ENCODE data around the gene SLC25A28. TPM values are rescaled to one million over a fixed set of nuclear protein-coding genes. Genes with fewer than 3 reads are reported as not detected.
"Not testable (repeated sequence)": the region's sequence is repeated elsewhere in the genome, so short reads cannot be mapped to it uniquely, and the experiment has no call there.

SLC25A28 gene
- total RNA-seq, 6 experiments from 2014 or later = 18.3 to 23.9 (median 21.2) TPM

GRCh38 chr10:99628923-99629624, 8.8 kb upstream of the SLC25A28 start:
- Mint-ChIP-seq H3K9me3 (peaks cover 7% of the 10 kb centered on the region; the same call in 1 of the 2 replicates), H3K4me3 (no peak overlapping the region), H3K4me1 (ENCODE audit: low read depth) (peaks cover 22% of the 10 kb centered on the region), H3K27me3 (ENCODE audit: insufficient read depth) (peaks cover 3% of the 10 kb centered on the region), H3K36me3 (ENCODE audit: low read depth) (peaks cover 5% of the 10 kb centered on the region; the same call in 1 of the 2 replicates), H3K27ac (no peak overlapping the region)
- DNase-seq = no peak
- no peak for TF ChIP-seq CTCF (IDR thresholded peaks at IDR 0.05)

GRCh38 chr10:99625124-99625523, 4.9 kb upstream of the SLC25A28 start:
- Mint-ChIP-seq H3K36me3 (ENCODE audit: low read depth) (peaks cover 18% of the 10 kb centered on the region), H3K4me1 (ENCODE audit: low read depth) (peaks cover 13% of the 10 kb centered on the region), H3K9me3 (peaks cover 13% of the 10 kb centered on the region; the same call in 1 of the 2 replicates)
- H3K4me3 Mint-ChIP-seq; H3K27ac Mint-ChIP-seq; DNase-seq; H3K27me3 Mint-ChIP-seq (ENCODE audit: insufficient read depth): not testable (repeated sequence)

- Mint-ChIP-seq H3K27me3 (ENCODE audit: insufficient read depth) (no peaks in the 10 kb centered on the region), H3K27ac (no peak overlapping the region), H3K4me3 (no peak overlapping the region), H3K4me1 (ENCODE audit: low read depth) (peaks cover 17% of the 10 kb centered on the region), H3K36me3 (ENCODE audit: low read depth) (peaks cover 19% of the 10 kb centered on the region), H3K9me3 (peaks cover 13% of the 10 kb centered on the region; the same call in 1 of the 2 replicates)
- no peak for DNase-seq
- no peak for TF ChIP-seq CTCF (IDR thresholded peaks at IDR 0.05)
Measured at GRCh38 chr10:99623919-99624318, 3.7 kb upstream of the SLC25A28 start.

- DNase-seq = no peak
- Mint-ChIP-seq H3K27me3 (ENCODE audit: insufficient read depth) (no peaks in the 10 kb centered on the region), H3K9me3 (peaks cover 13% of the 10 kb centered on the region; the same call in 1 of the 2 replicates), H3K4me3 (peak overlapping the region; percentile 89), H3K36me3 (ENCODE audit: low read depth) (peaks cover 25% of the 10 kb centered on the region), H3K4me1 (ENCODE audit: low read depth) (peaks cover 40% of the 10 kb centered on the region), H3K27ac (peak overlapping the region; percentile 98)
- TF ChIP-seq CTCF (IDR thresholded peaks at IDR 0.05) = no peak
Measured at GRCh38 chr10:99621454-99622251, 1.4 kb upstream of the SLC25A28 start.

GRCh38 chr10:99620711-99621453, 643 bp upstream of the SLC25A28 start:
- H3K4me1 Mint-ChIP-seq (ENCODE audit: low read depth) = peaks cover 42% of the 10 kb centered on the region
- no peaks in the 10 kb centered on the region for H3K27me3 Mint-ChIP-seq (ENCODE audit: insufficient read depth)
- H3K4me3 Mint-ChIP-seq = peak overlapping the region; percentile 89
- peak overlapping the region; percentile 98 for H3K27ac Mint-ChIP-seq
- TF ChIP-seq CTCF (IDR thresholded peaks at IDR 0.05) = no peak
- H3K9me3 Mint-ChIP-seq = peaks cover 13% of the 10 kb centered on the region; the same call in 1 of the 2 replicates
- peak; percentile 92 for DNase-seq
- H3K36me3 Mint-ChIP-seq (ENCODE audit: low read depth) = peaks cover 25% of the 10 kb centered on the region

Measured in HFFc6 (cell line).